ENCODE data around the gene SH3TC1.

SH3TC1 gene

DNA sequence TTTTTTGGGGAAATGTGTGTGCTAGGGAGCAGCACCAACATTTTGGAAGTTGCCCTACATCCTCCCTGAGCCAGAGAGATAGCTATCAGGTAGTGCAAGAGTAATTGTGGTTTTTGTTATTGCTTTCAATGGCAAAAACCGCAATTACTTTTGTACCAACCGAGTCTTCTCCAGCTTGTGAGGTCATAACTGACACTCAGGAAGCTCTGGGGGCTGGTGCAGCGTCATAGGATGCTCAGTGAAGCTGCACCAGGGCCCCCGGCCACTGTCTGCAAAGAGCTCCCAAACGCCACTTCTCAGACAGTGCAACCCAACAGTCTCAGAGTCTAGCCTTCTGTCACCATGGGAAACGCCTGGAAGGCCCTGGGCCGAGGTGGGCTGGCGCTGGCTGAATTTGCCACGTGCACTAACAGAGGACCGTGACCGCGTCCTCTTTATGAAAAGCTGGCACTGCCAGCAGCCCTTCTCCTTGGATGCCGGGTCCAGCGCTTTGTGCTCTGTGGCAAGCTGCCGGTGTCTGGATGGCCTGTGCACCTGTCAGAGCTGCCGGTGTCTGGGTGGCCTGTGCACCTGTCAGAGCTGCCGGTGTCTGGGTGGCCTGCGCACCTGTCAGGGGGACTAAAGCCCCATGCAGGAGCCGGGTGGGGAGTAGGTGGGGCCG lies 19.4 kb downstream of the SH3TC1 start:
- H3K27ac ChIP-seq (ENCODE audit: low read depth, low read length) = no peak overlapping the region
- no peaks in the 10 kb centered on the region for H3K9me3 ChIP-seq (ENCODE audit: insufficient read depth, low read length)
- TF ChIP-seq, protein P1, sequence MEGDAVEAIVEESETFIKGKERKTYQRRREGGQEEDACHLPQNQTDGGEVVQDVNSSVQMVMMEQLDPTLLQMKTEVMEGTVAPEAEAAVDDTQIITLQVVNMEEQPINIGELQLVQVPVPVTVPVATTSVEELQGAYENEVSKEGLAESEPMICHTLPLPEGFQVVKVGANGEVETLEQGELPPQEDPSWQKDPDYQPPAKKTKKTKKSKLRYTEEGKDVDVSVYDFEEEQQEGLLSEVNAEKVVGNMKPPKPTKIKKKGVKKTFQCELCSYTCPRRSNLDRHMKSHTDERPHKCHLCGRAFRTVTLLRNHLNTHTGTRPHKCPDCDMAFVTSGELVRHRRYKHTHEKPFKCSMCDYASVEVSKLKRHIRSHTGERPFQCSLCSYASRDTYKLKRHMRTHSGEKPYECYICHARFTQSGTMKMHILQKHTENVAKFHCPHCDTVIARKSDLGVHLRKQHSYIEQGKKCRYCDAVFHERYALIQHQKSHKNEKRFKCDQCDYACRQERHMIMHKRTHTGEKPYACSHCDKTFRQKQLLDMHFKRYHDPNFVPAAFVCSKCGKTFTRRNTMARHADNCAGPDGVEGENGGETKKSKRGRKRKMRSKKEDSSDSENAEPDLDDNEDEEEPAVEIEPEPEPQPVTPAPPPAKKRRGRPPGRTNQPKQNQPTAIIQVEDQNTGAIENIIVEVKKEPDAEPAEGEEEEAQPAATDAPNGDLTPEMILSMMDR (IDR thresholded peaks at IDR 0.05; ENCODE audit: insufficient read depth, low read length, poor library complexity, severe bottlenecking) = no peak
- TF ChIP-seq EZH2phosphoT487 (conservative IDR thresholded peaks at IDR 0.05; ENCODE audit: low read length) = no peak

DNA sequence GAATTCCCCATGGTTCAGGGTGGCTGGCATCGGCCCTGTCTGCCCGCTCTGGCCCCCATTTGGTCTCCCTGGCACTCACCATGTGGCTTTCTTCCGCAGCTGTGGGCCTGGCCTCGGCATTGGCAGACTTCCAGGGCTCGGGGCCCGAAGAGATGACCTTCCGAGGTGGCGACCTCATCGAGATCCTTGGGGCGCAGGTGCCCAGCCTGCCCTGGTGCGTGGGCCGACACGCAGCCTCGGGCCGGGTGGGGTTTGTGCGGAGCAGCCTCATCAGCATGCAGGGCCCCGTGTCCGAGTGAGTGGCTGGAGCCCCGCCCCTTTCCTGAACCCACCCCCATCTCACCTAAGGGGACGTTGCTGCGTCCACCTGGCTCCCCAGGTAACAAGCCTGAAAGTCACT lies 20.1 kb downstream of the SH3TC1 start:
- Histone ChIP-seq H3K4me2 (ENCODE audit: low read depth, low read length, poor library complexity, severe bottlenecking) (no peak overlapping the region), H3K9me2 (replicated peaks; ENCODE audit: insufficient read depth, low read length) (no peaks in the 10 kb centered on the region), H4K20me1 (ENCODE audit: low read depth, low read length) (no peaks in the 10 kb centered on the region), H2AFZ (ENCODE audit: low read depth, low read length, severe bottlenecking) (no peak overlapping the region), H3K79me2 (ENCODE audit: insufficient read depth, low read length) (no peaks in the 10 kb centered on the region), H3K27me3 (ENCODE audit: low read length) (no peaks in the 10 kb centered on the region), H3K27ac (ENCODE audit: low read depth, low read length) (no peak overlapping the region), H3K9me3 (ENCODE audit: insufficient read depth, low read length) (no peaks in the 10 kb centered on the region), H3K4me3 (ENCODE audit: insufficient read depth, low read length, poor library complexity, severe bottlenecking) (no peak overlapping the region), H3K36me3 (ENCODE audit: low read length) (no peaks in the 10 kb centered on the region), H3K9ac (ENCODE audit: low read length) (no peak overlapping the region), H3F3A (ENCODE audit: insufficient read depth) (no peaks in the 10 kb centered on the region)
- TF ChIP-seq EZH2phosphoT487 (conservative IDR thresholded peaks at IDR 0.05; ENCODE audit: low read length) = no peak
- TF ChIP-seq, protein P1 (IDR thresholded peaks at IDR 0.05; ENCODE audit: insufficient read depth, low read length, poor library complexity, severe bottlenecking) = no peak

More for the DNA sequence above, 19.4 kb downstream of the SH3TC1 start:
- Histone ChIP-seq H3K9ac (ENCODE audit: low read length) (no peak overlapping the region), H3K36me3 (ENCODE audit: low read length) (no peaks in the 10 kb centered on the region), H2AFZ (ENCODE audit: low read depth, low read length, severe bottlenecking) (no peak overlapping the region), H3K27me3 (ENCODE audit: low read length) (no peaks in the 10 kb centered on the region), H3K79me2 (ENCODE audit: insufficient read depth, low read length) (no peaks in the 10 kb centered on the region), H3F3A (ENCODE audit: insufficient read depth) (no peaks in the 10 kb centered on the region), H3K4me2 (ENCODE audit: low read depth, low read length, poor library complexity, severe bottlenecking) (no peak overlapping the region), H3K9me2 (replicated peaks; ENCODE audit: insufficient read depth, low read length) (no peaks in the 10 kb centered on the region), H4K20me1 (ENCODE audit: low read depth, low read length) (no peaks in the 10 kb centered on the region), H3K4me3 (ENCODE audit: insufficient read depth, low read length, poor library complexity, severe bottlenecking) (no peak overlapping the region)

DNA sequence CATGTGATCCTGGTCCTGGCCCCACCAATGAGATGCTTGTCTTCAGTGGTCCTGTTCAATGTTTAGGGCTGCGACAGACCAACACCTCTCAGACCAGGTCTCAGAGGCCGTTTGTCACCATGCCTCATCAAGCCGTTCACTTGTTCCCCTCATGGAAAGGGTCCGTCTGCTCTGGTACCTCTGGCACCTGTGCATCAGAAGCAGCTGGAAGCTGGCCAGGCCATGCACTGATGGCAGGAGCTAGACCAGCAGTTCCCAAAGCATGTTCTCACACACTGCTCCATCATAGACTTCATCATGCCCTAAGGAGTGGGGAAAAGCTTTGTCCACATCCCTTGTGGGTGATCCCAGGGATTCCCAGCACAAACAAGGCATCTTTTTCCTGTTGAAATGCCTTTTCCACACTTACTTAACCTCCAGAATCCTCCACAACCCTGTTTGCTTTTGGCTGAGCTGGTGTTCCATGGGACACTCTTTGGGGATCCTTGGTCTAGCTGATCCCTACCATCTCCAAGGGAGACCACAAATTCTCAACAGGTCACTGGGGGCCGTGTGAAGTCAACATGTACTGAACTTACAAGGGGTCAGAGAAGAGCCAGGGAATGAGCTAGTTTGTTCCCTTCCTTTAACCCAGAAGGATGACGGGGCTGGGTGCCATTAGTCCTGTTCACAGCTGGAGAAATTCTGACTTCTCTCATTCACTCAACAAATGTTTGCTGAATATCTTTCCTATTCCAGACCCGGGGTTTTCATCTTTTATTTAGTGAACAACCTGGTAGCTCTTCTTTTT lies 21.8 kb downstream of the SH3TC1 start:
- Histone ChIP-seq H3K36me3 (ENCODE audit: low read length) (no peaks in the 10 kb centered on the region), H4K20me1 (ENCODE audit: low read depth, low read length) (no peaks in the 10 kb centered on the region), H3K27me3 (ENCODE audit: low read length) (no peaks in the 10 kb centered on the region), H3K4me3 (ENCODE audit: insufficient read depth, low read length, poor library complexity, severe bottlenecking) (no peak overlapping the region), H3K79me2 (ENCODE audit: insufficient read depth, low read length) (no peaks in the 10 kb centered on the region), H3F3A (ENCODE audit: insufficient read depth) (no peaks in the 10 kb centered on the region), H3K9me2 (replicated peaks; ENCODE audit: insufficient read depth, low read length) (no peaks in the 10 kb centered on the region), H3K27ac (ENCODE audit: low read depth, low read length) (no peak overlapping the region), H2AFZ (ENCODE audit: low read depth, low read length, severe bottlenecking) (no peak overlapping the region), H3K4me2 (ENCODE audit: low read depth, low read length, poor library complexity, severe bottlenecking) (no peak overlapping the region), H3K9ac (ENCODE audit: low read length) (no peak overlapping the region), H3K9me3 (ENCODE audit: insufficient read depth, low read length) (no peaks in the 10 kb centered on the region)
- TF ChIP-seq EZH2phosphoT487 (conservative IDR thresholded peaks at IDR 0.05; ENCODE audit: low read length) = no peak
- TF ChIP-seq, protein P1 (IDR thresholded peaks at IDR 0.05; ENCODE audit: insufficient read depth, low read length, poor library complexity, severe bottlenecking) = no peak

All from SU-DHL-6 (cell line).